ENCODE results near the gene DEUP1.

The DEUP1 gene

GRCh38 chr11:93480256-93480655 lies 149.7 kb downstream of the DEUP1 start:
- DNase-seq (ENCODE audit: low spot score): no peak

GRCh38 chr11:93480756-93481155 lies 150.2 kb downstream of the DEUP1 start:
- no peak for DNase-seq (ENCODE audit: low spot score)

GRCh38 chr11:93481279-93481678 lies 150.7 kb downstream of the DEUP1 start:
- no peak for DNase-seq (ENCODE audit: low spot score)

DNA sequence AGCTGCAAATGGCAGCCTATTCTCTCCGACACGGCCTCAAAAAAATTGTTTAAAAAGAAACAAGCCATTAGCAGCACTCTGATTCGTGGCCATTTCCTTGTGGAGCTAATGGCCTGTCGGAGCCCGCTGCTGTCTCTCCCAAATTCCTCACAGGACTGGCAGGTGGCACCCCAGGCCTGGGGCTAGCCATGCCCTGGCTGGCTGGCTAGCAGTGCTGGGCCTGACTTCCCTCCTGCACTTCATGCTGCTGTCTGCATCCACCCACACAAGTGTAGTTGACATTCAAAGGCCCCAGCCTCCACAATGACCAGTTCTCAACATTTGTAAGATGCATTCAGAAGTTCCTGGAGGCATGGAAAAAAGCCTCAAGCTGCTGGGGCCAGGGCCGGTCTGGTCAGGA lies 151.2 kb downstream of the DEUP1 start:
- no peak for DNase-seq (ENCODE audit: low spot score)

- DNase-seq (ENCODE audit: low spot score): no peak
Measured at GRCh38 chr11:93482556-93482955, 152.0 kb downstream of the DEUP1 start.

- DNase-seq (ENCODE audit: low spot score): no peak
Measured at GRCh38 chr11:93484716-93485115, 154.2 kb downstream of the DEUP1 start.

DNA sequence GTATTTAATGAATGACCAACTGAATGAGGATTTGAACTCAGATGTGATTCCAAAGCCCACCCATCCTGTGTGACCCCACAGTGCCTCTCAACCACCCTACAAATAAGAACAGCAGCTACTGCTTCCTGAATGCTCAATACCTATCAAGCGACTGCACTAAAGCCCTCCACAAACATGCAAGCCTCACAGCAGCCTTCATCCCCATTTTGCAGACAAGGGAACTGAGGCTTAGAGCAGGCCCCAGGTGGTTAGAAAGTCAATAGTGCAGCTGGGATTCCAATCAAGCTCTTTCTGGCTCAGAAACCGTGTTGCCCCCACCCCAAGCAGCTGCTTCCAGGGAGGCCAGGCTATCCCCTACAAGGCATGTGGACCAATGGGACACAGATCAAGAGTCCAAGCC lies 155.4 kb downstream of the DEUP1 start:
- DNase-seq (ENCODE audit: low spot score): no peak

- no peak for DNase-seq (ENCODE audit: low spot score)
Measured at GRCh38 chr11:93487032-93487483, 156.5 kb downstream of the DEUP1 start.

Data from AG08396 (cell line).